ENCODE data around the gene DNAJB5.

- TF ChIP-seq POLR2A (IDR thresholded peaks at IDR 0.05; ENCODE audit: extremely low read depth, insufficient read length): no peak
- no peak for TF ChIP-seq CTCF (IDR thresholded peaks at IDR 0.05; ENCODE audit: low read depth, low read length)
- TF ChIP-seq MYC (IDR thresholded peaks at IDR 0.05; ENCODE audit: low read depth, low read length): no peak
- no peak for TF ChIP-seq MAX (IDR thresholded peaks at IDR 0.05; ENCODE audit: low read depth, low read length)
These were observed 6.8 kb downstream of the DNAJB5 start for GRCh38 chr9:34996181-34996904.

Measured in NB4 (cell line).